Smooth muscle cell (in vitro differentiated cells): Measurements from ENCODE around the gene HYCC2. TPM values are rescaled to one million over a fixed set of nuclear protein-coding genes. Genes with fewer than 3 reads are reported as not detected.
"Not testable (repeated sequence)": the region's sequence is repeated elsewhere in the genome, so short reads cannot be mapped to it uniquely, and the experiment has no call there.

ENCODE experiments used
- DNase-seq: peaks from one replicate; lab custom pipeline; 2025; ENCODE audit not compliant: unreplicated experiment; lab: John Stamatoyannopoulos, UW
- H2AFZ ChIP-seq: fragments of 200-600 bp; sonication (generic); 2 replicates; pipeline ENCODE4 v1.6.0; 2016; ENCODE audit warnings: antibody characterized with exemption, low read depth, mild to moderate bottlenecking
- H3F3A ChIP-seq: fragments of 200-600 bp; sonication (generic); 2 replicates; pipeline ENCODE4 v1.6.0; 2017; ENCODE audit warnings: antibody characterized with exemption, low read depth
- H3K27ac ChIP-seq: fragments of 200-600 bp; sonication (generic); 2 replicates; pipeline ENCODE4 v1.5.1; 2016; ENCODE audit warnings: low read depth, mild to moderate bottlenecking
- H3K27me3 ChIP-seq: fragments of 200-600 bp; sonication (generic); 2 replicates; pipeline ENCODE4 v1.6.1; 2016; ENCODE audit warnings: low read depth, mild to moderate bottlenecking
- H3K36me3 ChIP-seq: fragments of 200-600 bp; sonication (generic); 2 replicates; pipeline ENCODE4 v1.5.1; 2016; ENCODE audit warnings: low read depth
- H3K4me1 ChIP-seq: fragments of 200-600 bp; sonication (generic); 2 replicates; pipeline ENCODE4 v1.5.1; 2016; ENCODE audit warnings: low read depth
- H3K4me2 ChIP-seq: fragments of 200-600 bp; sonication (generic); 2 replicates; pipeline ENCODE4 v1.6.0; 2016; ENCODE audit warnings: mild to moderate bottlenecking
- H3K4me3 ChIP-seq: fragments of 200-600 bp; sonication (generic); 2 replicates; pipeline ENCODE4 v1.5.1; 2016; ENCODE audit warnings: mild to moderate bottlenecking
- H3K79me2 ChIP-seq: fragments of 200-600 bp; sonication (generic); 2 replicates; pipeline ENCODE4 v1.6.0; 2016; ENCODE audit warnings: low read depth, mild to moderate bottlenecking
- H3K9ac ChIP-seq: fragments of 200-600 bp; sonication (generic); 2 replicates; pipeline ENCODE4 v1.6.0; 2016; ENCODE audit warnings: low read depth
- H3K9me3 ChIP-seq: fragments of 200-600 bp; sonication (generic); replicated peaks from 2 replicates; pipeline ENCODE4 v1.5.1; 2016; ENCODE audit warnings: low read depth
- H4K20me1 ChIP-seq: fragments of 200-600 bp; sonication (generic); 2 replicates; pipeline ENCODE4 v1.6.0; 2016; ENCODE audit warnings: low read depth
- CTCF ChIP-seq: fragments of 200-600 bp; sonication (generic); IDR thresholded peaks from 2 replicates; pipeline ENCODE4 v1.5.1; 2017; ENCODE audit warnings: borderline replicate concordance, mild to moderate bottlenecking, antibody characterized with exemption; ENCODE audit not compliant: insufficient read depth, poor library complexity, severe bottlenecking
- WGBS: methylation state at CpG from one replicate; pipeline ENCODE4 v1.1.7; 2016; ENCODE audit warnings: low lambda C conversion rate; 5-methylcytosine and 5-hydroxymethylcytosine counted together
- polyA plus RNA-seq: library from polyadenylated mRNA; unstranded; fragments of >200 nt; fragmentation: Nextera tagmentation; extraction: Ambion mirVana; gene quantifications from 2 replicates; pipeline ENCODE4 v1.2.1, GENCODE V29; 2016
- total RNA-seq: library from RNA; depleted of rRNA; stranded (reverse); fragments of >200 nt; gene quantifications from 2 replicates; pipeline ENCODE4 v1.2.3, GENCODE V29; 2014

Gene HYCC2
- total and polyA plus RNA-seq, 2 experiments from 2014 or later = 3.6 to 15.1 TPM

- Histone ChIP-seq H4K20me1 (peaks cover 10% of the 10 kb centered on the region), H3K4me2 (peak overlapping the region; percentile 93), H3K9ac (peak overlapping the region; percentile 88), H3K4me3 (peak overlapping the region; percentile 87), H3K27ac (no peak overlapping the region), H3K9me3 (no peaks in the 10 kb centered on the region), H3K36me3 (no peaks in the 10 kb centered on the region), H2AFZ (no peak overlapping the region), H3K79me2 (peaks cover 74% of the 10 kb centered on the region), H3F3A (no peaks in the 10 kb centered on the region), H3K27me3 (no peaks in the 10 kb centered on the region), H3K4me1 (peaks cover 21% of the 10 kb centered on the region)
- DNase-seq = no peak
- no peak for TF ChIP-seq CTCF
- WGBS = 97% methylated on average over 1 of the region's 1 CpG
Observed at GRCh38 chr2:201073071-201073470, 1.6 kb upstream of the HYCC2 start.

GRCh38 chr2:201072201-201072530, 695 bp upstream of the HYCC2 start:
- H3K79me2 ChIP-seq = peaks cover 78% of the 10 kb centered on the region
- peak overlapping the region; percentile 88 for H3K9ac ChIP-seq
- H3K27me3 ChIP-seq = no peaks in the 10 kb centered on the region
- peak overlapping the region; percentile 87 for H3K4me3 ChIP-seq
- peaks cover 21% of the 10 kb centered on the region for H3K4me1 ChIP-seq
- TF ChIP-seq CTCF = no peak
- H2AFZ ChIP-seq = peak overlapping the region; percentile 90
- DNase-seq = no peak
- peak overlapping the region; percentile 66 for H3K27ac ChIP-seq
- peak overlapping the region; percentile 93 for H3K4me2 ChIP-seq
- H3K36me3 ChIP-seq = no peaks in the 10 kb centered on the region
- peaks cover 19% of the 10 kb centered on the region for H4K20me1 ChIP-seq
- H3K9me3 ChIP-seq = no peaks in the 10 kb centered on the region
- no peaks in the 10 kb centered on the region for H3F3A ChIP-seq
- WGBS = 6% methylated on average over 5 of the region's 5 CpGs

- WGBS = 3% methylated on average over 11 of the region's 21 CpGs
- TF ChIP-seq CTCF = no peak
- Histone ChIP-seq H3K79me2 (peaks cover 81% of the 10 kb centered on the region), H3K4me3 (peak overlapping the region; percentile 87), H3K27me3 (no peaks in the 10 kb centered on the region), H2AFZ (peak overlapping the region; percentile 90), H3K4me1 (peaks cover 21% of the 10 kb centered on the region), H3K36me3 (no peaks in the 10 kb centered on the region), H3K4me2 (peak overlapping the region; percentile 93), H3F3A (no peaks in the 10 kb centered on the region), H4K20me1 (peaks cover 30% of the 10 kb centered on the region), H3K9ac (peak overlapping the region; percentile 88), H3K9me3 (no peaks in the 10 kb centered on the region), H3K27ac (peak overlapping the region; percentile 66)
- DNase-seq = no peak
Observed at GRCh38 chr2:201070948-201071478, 458 bp downstream of the HYCC2 start.

- no peak for DNase-seq
- H3K9me3 ChIP-seq = no peaks in the 10 kb centered on the region
- peaks cover 88% of the 10 kb centered on the region for H3K79me2 ChIP-seq
- H3K4me1 ChIP-seq = peaks cover 5% of the 10 kb centered on the region
- no peak for TF ChIP-seq CTCF
- no peaks in the 10 kb centered on the region for H3K36me3 ChIP-seq
- no peaks in the 10 kb centered on the region for H3K27me3 ChIP-seq
- no peak overlapping the region for H3K27ac ChIP-seq
- no peak overlapping the region for H2AFZ ChIP-seq
- no peak overlapping the region for H3K4me2 ChIP-seq
- H3F3A ChIP-seq = no peaks in the 10 kb centered on the region
- WGBS = 96% methylated on average over 2 of the region's 2 CpGs
- no peak overlapping the region for H3K4me3 ChIP-seq
- peaks cover 63% of the 10 kb centered on the region for H4K20me1 ChIP-seq
- no peak overlapping the region for H3K9ac ChIP-seq
Observed at GRCh38 chr2:201064797-201065329, 6.6 kb downstream of the HYCC2 start.

- DNase-seq, H3K4me1 ChIP-seq, H3F3A ChIP-seq, H2AFZ ChIP-seq, H3K27ac ChIP-seq, H3K4me3 ChIP-seq, H3K9ac ChIP-seq, H3K9me3 ChIP-seq, H3K27me3 ChIP-seq, H3K4me2 ChIP-seq, H3K36me3 ChIP-seq: not testable (repeated sequence)
- H3K79me2 ChIP-seq = peaks cover 87% of the 10 kb centered on the region
- H4K20me1 ChIP-seq = peaks cover 68% of the 10 kb centered on the region
- 92% methylated on average over 5 of the region's 5 CpGs for WGBS
Observed at GRCh38 chr2:201063516-201063915, 8.0 kb downstream of the HYCC2 start.
